ENCODE measurements around the gene IRF3. TPM values are rescaled to one million over a fixed set of nuclear protein-coding genes. Genes with fewer than 3 reads are reported as not detected.
A peak's percentile ranks its signal among the peaks of the same experiment; 100 is the strongest.

The IRF3 gene
- total and polyA plus RNA-seq, 10 of the 15 experiments (the other 5 are each of a cell fraction or from before 2014, with no cell fraction given): 5.5 to 110 (median 63.4) TPM

- Histone ChIP-seq H3K4me2 (ENCODE audit: control insufficient read depth, insufficient read depth) (no peak overlapping the region), H3K9ac (ENCODE audit: control insufficient read depth, insufficient read depth, low read length) (no peak overlapping the region), H3K9me3 (replicated peaks; ENCODE audit: control insufficient read depth, insufficient read depth, low read length) (no peaks in the 10 kb centered on the region; the same call in 2 of the 3 replicates), H3K27me3 (replicated peaks in 1 of 2; ENCODE audit: control insufficient read depth in 2 of 2, insufficient read depth in 2 of 2, low read length in 1 of 2) (no peaks in the 10 kb centered on the region; a peak in 1 of 4 replicates), H3K4me1 (ENCODE audit: control insufficient read depth, insufficient read depth, low read length) (peaks cover 8% of the 10 kb centered on the region), H3K36me3 (ENCODE audit: control insufficient read depth in 2 of 2, insufficient read depth in 2 of 2, low read length in 1 of 2) (peaks cover 4 to 26% of the 10 kb centered on the region in 2 experiments; a peak in 3 of 4 replicates), H3K4me3 (no peak overlapping the region), H3K27ac (ENCODE audit: control insufficient read depth, insufficient read depth) (no peak overlapping the region), H3K79me2 (ENCODE audit: control insufficient read depth, insufficient read depth, low read length) (no peaks in the 10 kb centered on the region), H4K20me1 (ENCODE audit: control insufficient read depth, insufficient read depth) (peaks cover 4% of the 10 kb centered on the region; the same call in 1 of the 2 replicates), H2AFZ (ENCODE audit: control insufficient read depth, low read depth, low read length) (no peak overlapping the region)
- ChIA-PET POLR2A (no interaction called here), RAD21 (ENCODE audit: unreplicated experiment) (no interaction called here), SMC1A (ENCODE audit: uncharacterized antibody, unreplicated experiment) (no interaction called here), CTCF (interaction anchor here (1.2 kb wide), 1 partner anchor 120 kb away, joined by 3 read pairs; no protein-coding TSS in a partner anchor)
- TF ChIP-seq ZBED1 (IDR thresholded peaks at IDR 0.05; ENCODE audit: borderline replicate concordance) (no peak), RFX5 (IDR thresholded peaks at IDR 0.05; ENCODE audit: low read depth, low read length) (no peak), PML (IDR thresholded peaks at IDR 0.05; ENCODE audit: low read length) (no peak), EZH2 (IDR thresholded peaks at IDR 0.05; ENCODE audit: borderline replicate concordance, control insufficient read depth, low read depth, low read length) (no peak), BCL11A (IDR thresholded peaks at IDR 0.05; ENCODE audit: low read depth, low read length) (no peak)
- BruUV-seq (replicated peaks): no TSS peak
- intact Hi-C loops (cut with micrococcal nuclease; ENCODE audit: unreplicated experiment) (no loop called here), in situ Hi-C loops (cut with MboI) (no loop called here)
- FAIRE-seq (no peak), ATAC-seq (no peak), DNase-seq (ENCODE audit: low read depth, low spot score) (no peak)
- WGBS (ENCODE audit: insufficient coverage, insufficient replicate concordance, low lambda C conversion rate, missing lambda C conversion rate): 50% methylated on average over 37 of the region's 39 CpGs
Measured at GRCh38 chr19:49690079-49690655, 24.5 kb upstream of the IRF3 start.

- Histone ChIP-seq H2AFZ (ENCODE audit: control insufficient read depth, low read depth, low read length) (no peak within 1 kb of the TSS), H3K9me3 (replicated peaks; ENCODE audit: control insufficient read depth, insufficient read depth, low read length) (no peaks in the 10 kb centered on the region; the same call in 2 of the 3 replicates), H3K36me3 (ENCODE audit: control insufficient read depth in 2 of 2, insufficient read depth in 2 of 2, low read length in 1 of 2) (peaks cover 4 to 31% of the 10 kb centered on the region in 2 experiments; a peak in 3 of 4 replicates), H3K27ac (ENCODE audit: control insufficient read depth, insufficient read depth) (no peak within 1 kb of the TSS), H3K4me2 (ENCODE audit: control insufficient read depth, insufficient read depth) (no peak within 1 kb of the TSS), H3K4me3 (no peak within 1 kb of the TSS), H3K79me2 (ENCODE audit: control insufficient read depth, insufficient read depth, low read length) (no peaks in the 10 kb centered on the region; the same call in 1 of the 2 replicates), H3K9ac (ENCODE audit: control insufficient read depth, insufficient read depth, low read length) (no peak within 1 kb of the TSS), H3K27me3 (replicated peaks in 1 of 2; ENCODE audit: control insufficient read depth in 2 of 2, insufficient read depth in 2 of 2, low read length in 1 of 2) (no peaks in the 10 kb centered on the region; a peak in 1 of 4 replicates), H4K20me1 (ENCODE audit: control insufficient read depth, insufficient read depth) (peaks cover 4% of the 10 kb centered on the region; the same call in 1 of the 2 replicates), H3K4me1 (ENCODE audit: control insufficient read depth, insufficient read depth, low read length) (peaks cover 8% of the 10 kb centered on the region)
- BruUV-seq (replicated peaks): no TSS peak
- CTCF ChIA-PET: interaction anchor here (1.2 kb wide), 1 partner anchor 119 kb away, joined by 3 read pairs; no protein-coding TSS in a partner anchor
- intact Hi-C loops (cut with micrococcal nuclease; ENCODE audit: unreplicated experiment): no loop called here
- FAIRE-seq (no peak), ATAC-seq (peak; percentile 64), DNase-seq (ENCODE audit: low read depth, low spot score) (no peak)
- WGBS (ENCODE audit: insufficient coverage, insufficient replicate concordance, low lambda C conversion rate, missing lambda C conversion rate): 35% methylated on average over 52 of the region's 54 CpGs
- in situ Hi-C loops (cut with MboI): no loop called here
- SMC1A ChIA-PET (ENCODE audit: uncharacterized antibody, unreplicated experiment): no interaction called here
- POLR2A ChIA-PET: no interaction called here
- RAD21 ChIA-PET (ENCODE audit: unreplicated experiment): no interaction called here
- no peak for TF ChIP-seq YBX1 (IDR thresholded peaks at IDR 0.05)
- TF ChIP-seq MLLT1 (IDR thresholded peaks at IDR 0.05): no peak
- TF ChIP-seq ZBED1 (IDR thresholded peaks at IDR 0.05; ENCODE audit: borderline replicate concordance): peak; percentile 23; the same call in 1 of the 2 replicates
- TF ChIP-seq POLR2AphosphoS5 (IDR thresholded peaks at IDR 0.05; ENCODE audit: low read length): peak; percentile 26; the same call in 1 of the 2 replicates
- 0 out of 2 replicates have a peak, but pooled peaks have one; percentile 3 for TF ChIP-seq FOXM1 (IDR thresholded peaks at IDR 0.05; ENCODE audit: low read depth, low read length)
- peak; percentile 12; the same call in 1 of the 2 replicates for TF ChIP-seq CBFB (IDR thresholded peaks at IDR 0.05; ENCODE audit: low read depth)
- TF ChIP-seq BCL3 (IDR thresholded peaks at IDR 0.05; ENCODE audit: borderline replicate concordance, insufficient read depth, low read depth, low read length, poor library complexity, severe bottlenecking): peak; percentile 18
Measured at GRCh38 chr19:49689133-49690078, 23.7 kb upstream of the IRF3 start, which contains the start of gene ADM5. TSS of gene ADM5 (plus strand) at chr19:49689594. CDS start at chr19:49689838, 244 bp downstream.
